ENCODE results near the gene DUSP10.
A peak's percentile ranks its signal among the peaks of the same experiment; 100 is the strongest.

The DUSP10 gene

DNA sequence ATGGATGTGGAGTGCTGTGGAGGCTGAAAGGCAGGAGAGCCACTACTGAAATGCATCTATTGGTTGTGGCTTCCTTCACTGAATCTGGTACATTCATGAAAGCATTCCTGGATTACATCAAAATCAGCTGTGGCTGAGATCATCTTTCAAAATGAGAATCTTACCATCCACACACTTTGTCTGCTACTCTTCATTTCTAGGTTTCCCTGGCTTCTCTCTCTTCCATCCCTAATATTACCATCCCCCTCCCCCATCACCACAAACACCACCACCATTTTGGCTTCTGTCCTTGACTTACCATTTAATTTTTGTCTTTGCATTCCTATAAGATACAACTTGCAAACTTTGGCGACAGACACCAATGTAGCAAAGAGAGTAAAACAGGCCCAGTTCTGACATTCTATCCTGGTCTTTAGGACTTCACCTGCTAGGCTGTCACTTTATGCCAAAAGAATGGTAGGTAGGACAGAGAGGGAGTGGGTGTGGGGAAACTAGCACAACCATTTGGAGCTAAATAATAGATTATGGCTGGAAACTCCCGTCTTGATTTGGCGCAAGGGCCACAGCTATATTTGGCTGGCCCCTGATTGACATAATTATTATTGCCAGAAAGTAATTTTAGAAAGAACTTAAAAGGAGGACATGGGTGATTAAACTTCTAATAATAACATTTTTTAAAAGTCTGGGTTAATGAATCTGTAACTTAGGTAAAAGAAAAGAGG is 15.1 kb upstream of the DUSP10 start:
- peaks cover 4% of the 10 kb centered on the region for H3K27me3 ChIP-seq (ENCODE audit: insufficient read depth, low read length)
- no peaks in the 10 kb centered on the region for H3K9me3 ChIP-seq (ENCODE audit: low read length)
- H3K36me3 ChIP-seq (ENCODE audit: insufficient read depth, low read length): no peaks in the 10 kb centered on the region
- H2AFZ ChIP-seq (ENCODE audit: low read depth, low read length): no peak overlapping the region
- H3K4me3 ChIP-seq (ENCODE audit: low read length): no peak overlapping the region
- no peaks in the 10 kb centered on the region for H3K4me1 ChIP-seq (ENCODE audit: insufficient read depth, low read length)

DNA sequence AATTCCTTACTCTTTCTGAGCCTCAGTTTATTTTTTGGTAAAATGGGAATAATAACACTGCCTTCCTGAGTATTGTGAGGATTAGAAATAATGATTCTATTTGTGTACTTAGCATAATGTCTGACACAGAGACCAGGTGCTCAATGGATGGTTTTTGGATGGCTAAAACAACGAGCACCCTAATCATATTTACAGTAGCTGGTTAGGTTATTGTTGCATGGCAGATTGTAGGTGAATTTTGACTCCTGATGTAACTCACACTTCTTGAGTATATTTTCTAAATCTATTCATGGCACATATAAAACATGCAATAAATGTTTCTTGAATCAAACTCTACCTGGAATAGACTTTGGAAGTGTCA is 11.9 kb upstream of the DUSP10 start:
- no peak overlapping the region for H2AFZ ChIP-seq (ENCODE audit: low read depth, low read length)
- no peaks in the 10 kb centered on the region for H3K4me1 ChIP-seq (ENCODE audit: insufficient read depth, low read length)
- no peaks in the 10 kb centered on the region for H3K27me3 ChIP-seq (ENCODE audit: insufficient read depth, low read length)
- H3K36me3 ChIP-seq (ENCODE audit: insufficient read depth, low read length): no peaks in the 10 kb centered on the region
- no peak overlapping the region for H3K4me3 ChIP-seq (ENCODE audit: low read length)
- no peaks in the 10 kb centered on the region for H3K9me3 ChIP-seq (ENCODE audit: low read length)

DNA sequence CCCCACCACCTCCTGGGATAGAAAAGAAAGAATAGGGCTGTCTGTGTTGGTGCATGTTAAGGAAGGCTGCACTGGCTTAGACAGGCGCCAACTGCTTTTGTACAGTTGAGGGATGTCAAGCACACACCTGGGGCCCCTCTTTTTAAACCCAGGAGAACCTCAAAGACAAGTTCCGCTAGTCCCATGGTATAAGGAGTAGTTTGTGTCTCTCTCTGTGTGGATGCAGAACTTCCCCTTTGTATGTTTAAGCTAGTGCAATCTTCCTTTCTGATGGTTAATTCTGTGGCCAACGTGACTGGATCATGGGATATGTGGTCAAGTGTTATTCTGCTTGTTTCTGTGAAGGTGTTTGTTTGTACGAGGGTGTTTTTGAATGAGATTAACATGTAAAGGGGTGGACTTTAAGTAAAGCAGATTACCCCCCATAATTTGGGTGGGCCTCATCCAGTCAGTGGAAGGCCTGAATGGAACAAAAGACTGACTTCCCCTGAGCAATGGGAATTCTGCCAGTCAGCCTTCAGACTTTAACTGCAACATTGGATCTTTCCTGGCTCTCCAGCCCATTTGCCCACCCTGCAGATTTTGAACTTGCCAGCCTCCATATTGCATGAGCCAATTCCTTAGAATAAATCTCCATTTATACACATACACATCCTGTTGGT is 9.5 kb upstream of the DUSP10 start:
- H3K27me3 ChIP-seq (ENCODE audit: insufficient read depth, low read length): no peaks in the 10 kb centered on the region
- no peak overlapping the region for H3K4me3 ChIP-seq (ENCODE audit: low read length)
- no peaks in the 10 kb centered on the region for H3K4me1 ChIP-seq (ENCODE audit: insufficient read depth, low read length)
- no peaks in the 10 kb centered on the region for H3K9me3 ChIP-seq (ENCODE audit: low read length)
- H3K36me3 ChIP-seq (ENCODE audit: insufficient read depth, low read length): no peaks in the 10 kb centered on the region
- H2AFZ ChIP-seq (ENCODE audit: low read depth, low read length): no peak overlapping the region

DNA sequence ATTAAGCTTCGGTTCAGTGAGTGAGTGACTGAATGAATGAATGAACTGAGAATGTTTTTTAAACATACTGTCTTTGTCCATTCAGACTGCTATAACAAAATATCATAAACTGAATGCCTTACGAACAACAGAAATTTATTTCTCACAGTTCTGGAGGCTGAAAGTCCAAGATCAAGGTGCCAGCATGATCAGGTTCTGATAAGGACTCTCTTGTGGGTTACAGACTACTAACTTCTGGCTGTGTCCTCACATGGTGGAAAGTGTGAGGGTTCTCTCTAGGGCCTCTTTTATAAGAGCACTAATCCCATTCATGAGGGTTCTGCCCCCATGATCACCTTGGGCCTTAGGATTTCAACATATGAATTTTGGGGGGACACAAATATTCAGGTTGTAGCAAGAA is 7.1 kb upstream of the DUSP10 start:
- no peak overlapping the region for H3K4me3 ChIP-seq (ENCODE audit: low read length)
- H3K9me3 ChIP-seq (ENCODE audit: low read length): no peaks in the 10 kb centered on the region
- no peaks in the 10 kb centered on the region for H3K36me3 ChIP-seq (ENCODE audit: insufficient read depth, low read length)
- H3K4me1 ChIP-seq (ENCODE audit: insufficient read depth, low read length): no peaks in the 10 kb centered on the region
- no peak overlapping the region for H2AFZ ChIP-seq (ENCODE audit: low read depth, low read length)
- no peaks in the 10 kb centered on the region for H3K27me3 ChIP-seq (ENCODE audit: insufficient read depth, low read length)

DNA sequence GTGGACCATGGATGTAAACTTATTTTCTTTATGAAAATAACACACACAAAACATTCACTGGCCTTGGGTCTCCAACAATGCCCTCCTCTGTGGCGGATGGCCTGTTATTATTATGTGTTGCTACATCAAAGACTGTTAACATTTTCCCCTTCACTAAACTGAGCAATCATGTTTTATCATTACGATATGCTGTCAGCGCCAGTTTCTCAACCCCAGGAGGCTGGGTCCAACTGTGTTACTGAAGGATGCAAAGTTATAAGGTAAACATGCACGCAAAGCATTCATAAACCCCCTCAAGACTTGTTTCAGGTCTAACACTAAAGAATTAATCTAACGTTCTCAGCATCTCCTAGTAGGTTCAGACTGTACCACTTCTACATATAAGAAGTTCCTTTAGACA is 6.0 kb upstream of the DUSP10 start:
- Histone ChIP-seq H3K9me3 (ENCODE audit: low read length) (no peaks in the 10 kb centered on the region), H3K4me3 (ENCODE audit: low read length) (no peak overlapping the region), H2AFZ (ENCODE audit: low read depth, low read length) (no peak overlapping the region), H3K27me3 (ENCODE audit: insufficient read depth, low read length) (peaks cover 7% of the 10 kb centered on the region), H3K36me3 (ENCODE audit: insufficient read depth, low read length) (no peaks in the 10 kb centered on the region), H3K4me1 (ENCODE audit: insufficient read depth, low read length) (no peaks in the 10 kb centered on the region)

DNA sequence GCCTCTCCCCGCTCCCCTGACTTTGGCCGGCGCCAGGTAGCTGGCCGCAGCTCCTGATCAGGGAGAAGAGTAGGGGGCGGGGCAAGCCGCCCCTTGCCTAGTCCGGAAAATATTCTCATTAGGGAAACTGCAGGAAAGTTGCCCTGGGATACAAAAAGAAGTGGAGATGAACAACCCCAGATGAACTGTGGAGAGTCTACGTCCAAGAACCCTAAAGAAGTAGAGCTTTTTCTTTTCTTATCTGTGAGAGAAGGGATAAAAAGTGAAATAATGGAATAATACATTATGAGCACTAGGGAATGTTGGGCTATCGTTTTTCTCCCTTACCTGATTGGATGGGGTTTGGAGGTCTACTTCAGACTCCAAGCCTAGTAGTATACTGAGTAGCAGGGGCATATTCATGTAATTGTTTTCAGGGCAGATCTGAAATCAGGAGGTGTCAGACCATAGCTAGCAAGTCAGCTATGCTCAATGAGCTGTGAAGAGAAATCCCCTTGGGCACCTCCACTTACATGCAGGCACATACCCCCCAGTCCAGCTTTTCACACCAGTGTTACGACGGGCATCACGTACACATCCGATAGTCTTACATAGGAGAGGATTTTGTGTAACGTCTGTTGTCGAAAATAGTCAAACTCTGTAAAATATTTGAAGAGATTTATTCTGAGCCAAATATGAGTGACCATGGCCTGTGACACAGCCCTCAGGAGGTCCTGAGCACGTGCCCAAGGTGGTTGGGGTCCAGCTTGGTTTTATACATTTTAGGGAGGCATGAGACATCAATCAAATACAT is 1.7 kb upstream of the DUSP10 start:
- H3K4me1 ChIP-seq (ENCODE audit: insufficient read depth, low read length): peaks cover 3% of the 10 kb centered on the region
- no peaks in the 10 kb centered on the region for H3K9me3 ChIP-seq (ENCODE audit: low read length)
- H2AFZ ChIP-seq (ENCODE audit: low read depth, low read length): peak overlapping the region; percentile 68
- H3K27me3 ChIP-seq (ENCODE audit: insufficient read depth, low read length): peaks cover 26% of the 10 kb centered on the region
- H3K4me3 ChIP-seq (ENCODE audit: low read length): peak overlapping the region; percentile 73
- no peaks in the 10 kb centered on the region for H3K36me3 ChIP-seq (ENCODE audit: insufficient read depth, low read length)

DNA sequence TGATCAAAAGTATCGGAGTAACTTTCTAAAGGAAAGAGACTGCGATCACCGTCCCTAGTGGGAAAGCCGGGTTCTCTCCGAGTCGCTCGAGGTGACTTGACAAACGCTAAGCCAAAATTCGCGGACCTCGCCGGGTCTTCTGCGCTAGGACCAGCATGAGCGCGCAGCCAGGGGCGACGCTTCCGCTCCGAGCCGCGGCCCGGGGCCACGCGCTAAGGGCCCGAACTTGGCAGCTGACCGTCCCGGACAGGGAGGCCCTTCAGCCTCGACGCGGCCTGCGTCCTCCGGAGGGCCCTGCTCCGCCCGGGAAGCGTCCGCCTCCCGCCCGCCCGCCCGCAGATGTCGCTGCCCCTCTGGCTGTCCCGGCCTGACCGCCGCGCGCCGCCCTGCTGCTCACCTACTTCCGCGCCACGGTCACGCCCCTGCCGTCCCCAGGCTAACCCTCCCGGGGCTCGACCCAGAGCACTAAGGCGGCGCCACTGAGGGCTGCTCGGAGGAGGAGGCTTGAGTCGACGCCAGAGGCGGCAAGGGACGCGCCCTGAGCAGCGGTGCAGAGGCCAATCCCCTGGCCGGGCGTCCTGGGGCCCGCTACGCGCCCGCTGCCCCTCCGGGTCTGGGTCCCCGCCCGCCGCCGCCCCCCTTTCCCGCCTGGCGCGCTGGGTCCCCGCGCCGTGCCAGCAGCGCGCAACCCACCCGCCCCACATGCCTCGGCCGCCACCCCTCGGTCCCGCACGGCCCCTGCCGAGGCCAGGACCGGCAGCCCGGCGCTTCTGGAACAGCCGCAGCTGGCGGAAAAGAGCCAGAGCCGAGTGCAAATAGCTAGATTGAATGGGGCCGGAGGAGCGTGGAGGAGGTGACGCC is 896 bp upstream of the DUSP10 start:
- peak overlapping the region; percentile 68 for H2AFZ ChIP-seq (ENCODE audit: low read depth, low read length)
- H3K27me3 ChIP-seq (ENCODE audit: insufficient read depth, low read length): peaks cover 26% of the 10 kb centered on the region
- H3K4me1 ChIP-seq (ENCODE audit: insufficient read depth, low read length): peaks cover 3% of the 10 kb centered on the region
- no peaks in the 10 kb centered on the region for H3K9me3 ChIP-seq (ENCODE audit: low read length)
- H3K36me3 ChIP-seq (ENCODE audit: insufficient read depth, low read length): no peaks in the 10 kb centered on the region
- peak overlapping the region; percentile 73 for H3K4me3 ChIP-seq (ENCODE audit: low read length)

DNA sequence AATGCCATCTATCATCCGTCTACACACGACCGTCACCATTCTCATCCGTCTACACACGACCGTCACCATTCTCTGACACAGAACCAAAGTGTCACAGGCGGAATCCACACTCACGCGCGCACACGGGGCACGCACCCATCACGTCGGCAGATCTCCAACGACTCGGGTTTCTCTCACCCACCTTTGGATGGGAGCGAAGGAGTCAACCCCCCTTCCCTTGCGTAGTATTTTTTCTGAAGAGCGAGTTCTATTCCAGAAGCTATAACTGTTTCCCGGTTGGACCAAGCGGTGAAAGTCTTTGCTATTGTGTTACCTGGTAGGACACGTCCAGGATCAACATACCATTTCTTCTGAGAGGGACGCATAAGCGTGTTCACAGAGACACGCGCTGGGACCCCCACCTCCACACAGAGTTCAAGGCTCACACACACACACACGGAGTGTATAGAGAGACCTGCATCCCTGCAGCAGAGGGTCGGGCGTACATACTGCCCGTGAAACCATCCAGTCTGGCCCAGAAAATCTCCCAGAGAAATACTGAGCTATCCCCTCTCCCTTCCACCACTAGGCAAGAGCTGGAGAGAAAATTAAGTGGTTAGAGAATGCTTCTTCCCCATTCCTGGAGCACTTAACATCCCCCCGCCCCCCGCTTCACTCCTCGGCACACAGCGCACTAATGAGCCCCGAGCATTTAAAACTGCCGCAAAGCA is 741 bp downstream of the DUSP10 start:
- H3K4me3 ChIP-seq (ENCODE audit: low read length): peak overlapping the region; percentile 73
- H3K4me1 ChIP-seq (ENCODE audit: insufficient read depth, low read length): peaks cover 3% of the 10 kb centered on the region
- peaks cover 26% of the 10 kb centered on the region for H3K27me3 ChIP-seq (ENCODE audit: insufficient read depth, low read length)
- H3K9me3 ChIP-seq (ENCODE audit: low read length): no peaks in the 10 kb centered on the region
- H2AFZ ChIP-seq (ENCODE audit: low read depth, low read length): peak overlapping the region; percentile 60
- H3K36me3 ChIP-seq (ENCODE audit: insufficient read depth, low read length): no peaks in the 10 kb centered on the region

DNA sequence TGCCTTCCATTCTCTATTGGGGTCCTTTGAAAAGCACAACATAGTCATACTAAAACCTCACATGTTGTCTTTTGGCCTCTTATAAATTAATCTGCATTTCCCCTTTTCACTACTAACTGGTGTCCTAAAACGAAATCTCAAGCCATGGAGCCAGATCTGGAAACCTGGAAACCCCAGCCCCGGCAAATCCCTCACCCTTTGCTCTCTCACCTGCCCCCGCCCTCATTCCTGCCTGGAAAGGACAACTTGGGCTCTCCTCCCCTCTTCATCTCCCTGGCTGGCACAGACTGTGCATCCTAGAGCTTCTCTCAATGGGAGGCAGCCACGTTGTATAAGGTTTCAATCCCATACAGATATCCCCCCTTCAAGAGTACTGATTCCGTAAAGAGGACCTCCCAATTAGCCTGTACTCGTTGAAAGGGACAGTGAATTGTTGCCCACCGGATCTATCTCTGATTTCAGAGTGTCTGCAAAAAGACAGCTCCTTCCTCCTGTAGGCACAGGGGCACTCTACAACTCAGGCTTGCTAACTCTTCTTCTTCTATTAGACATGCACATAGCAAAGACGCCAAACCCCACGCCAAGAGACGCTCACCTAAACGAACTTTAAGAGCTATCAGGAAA is 1.4 kb downstream of the DUSP10 start:
- Histone ChIP-seq H2AFZ (ENCODE audit: low read depth, low read length) (peak overlapping the region; percentile 60), H3K27me3 (ENCODE audit: insufficient read depth, low read length) (peaks cover 26% of the 10 kb centered on the region), H3K36me3 (ENCODE audit: insufficient read depth, low read length) (no peaks in the 10 kb centered on the region), H3K9me3 (ENCODE audit: low read length) (no peaks in the 10 kb centered on the region), H3K4me1 (ENCODE audit: insufficient read depth, low read length) (peaks cover 3% of the 10 kb centered on the region), H3K4me3 (ENCODE audit: low read length) (peak overlapping the region; percentile 73)

DNA sequence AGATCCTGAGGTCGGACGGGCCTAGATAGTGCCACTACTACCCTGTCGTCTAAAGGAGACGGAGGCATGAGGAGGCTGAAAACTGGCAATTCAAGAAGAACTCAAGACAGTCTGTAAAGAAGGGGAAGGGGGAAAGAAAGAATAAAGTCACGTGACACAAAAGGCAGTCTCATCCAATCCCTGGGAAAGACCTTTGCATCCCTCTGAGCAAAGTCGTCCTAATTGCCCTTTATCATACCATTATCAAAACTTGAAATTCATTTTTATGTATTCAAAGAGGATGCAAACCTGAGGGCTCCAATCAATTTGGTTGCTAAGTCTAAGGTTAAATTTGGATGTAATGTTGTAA is 2.2 kb downstream of the DUSP10 start:
- Histone ChIP-seq H3K4me3 (ENCODE audit: low read length) (no peak overlapping the region), H2AFZ (ENCODE audit: low read depth, low read length) (no peak overlapping the region), H3K9me3 (ENCODE audit: low read length) (no peaks in the 10 kb centered on the region), H3K4me1 (ENCODE audit: insufficient read depth, low read length) (peaks cover 3% of the 10 kb centered on the region), H3K36me3 (ENCODE audit: insufficient read depth, low read length) (no peaks in the 10 kb centered on the region), H3K27me3 (ENCODE audit: insufficient read depth, low read length) (peaks cover 26% of the 10 kb centered on the region)

DNA sequence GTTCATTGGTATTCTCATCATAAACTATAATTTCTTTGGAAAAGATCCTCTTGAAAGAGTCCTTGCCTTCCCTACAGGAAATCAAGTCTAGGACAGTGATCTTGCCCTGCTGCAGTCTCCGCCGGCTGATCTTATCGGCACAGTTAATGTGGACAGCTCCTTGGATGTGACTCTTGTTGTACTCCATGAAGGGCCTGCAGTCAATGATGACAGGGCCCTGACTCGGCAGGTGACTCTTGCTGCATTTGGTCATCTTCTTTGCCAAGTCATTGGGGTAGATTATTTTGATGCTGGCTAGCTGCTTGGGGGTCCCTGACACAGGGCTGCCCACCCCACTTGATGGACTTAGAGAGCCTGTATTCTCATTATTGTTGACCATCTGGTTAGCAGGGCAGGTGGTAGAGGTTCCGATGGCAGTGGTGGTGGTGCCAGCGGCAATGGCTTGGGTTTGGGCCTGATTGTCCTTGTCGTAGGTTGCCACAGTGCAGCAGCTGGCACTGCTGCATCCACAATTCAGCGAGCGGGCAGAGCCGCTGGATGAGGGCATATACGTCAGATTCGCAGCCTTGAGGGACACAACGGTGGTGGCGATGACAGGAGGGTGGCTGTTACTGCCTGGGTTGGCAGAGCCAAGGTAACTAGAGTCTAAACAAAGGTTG is 2.7 kb downstream of the DUSP10 start:
- Histone ChIP-seq H2AFZ (ENCODE audit: low read depth, low read length) (no peak overlapping the region), H3K36me3 (ENCODE audit: insufficient read depth, low read length) (no peaks in the 10 kb centered on the region), H3K4me3 (ENCODE audit: low read length) (no peak overlapping the region), H3K4me1 (ENCODE audit: insufficient read depth, low read length) (peaks cover 3% of the 10 kb centered on the region), H3K9me3 (ENCODE audit: low read length) (no peaks in the 10 kb centered on the region), H3K27me3 (ENCODE audit: insufficient read depth, low read length) (peaks cover 26% of the 10 kb centered on the region)

DNA sequence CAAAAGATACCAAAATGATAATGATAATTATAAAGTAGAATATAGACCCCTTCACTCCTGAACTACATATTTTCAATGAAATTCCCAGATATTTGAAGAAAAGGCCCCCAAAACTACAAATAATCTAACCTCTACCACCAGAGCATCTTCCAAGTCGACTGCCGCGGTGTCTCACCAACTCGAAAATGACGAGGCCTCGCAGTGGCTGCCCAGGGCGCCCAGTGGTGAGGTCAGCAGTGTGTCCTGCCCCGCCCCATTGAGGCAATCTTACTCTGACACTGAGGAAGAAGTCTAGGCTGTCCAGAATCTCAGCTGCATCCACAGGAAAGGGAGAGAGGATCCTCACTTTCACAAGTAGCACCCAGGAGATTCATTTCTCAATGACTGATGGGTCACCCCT is 5.2 kb downstream of the DUSP10 start:
- Histone ChIP-seq H2AFZ (ENCODE audit: low read depth, low read length) (no peak overlapping the region), H3K4me3 (ENCODE audit: low read length) (no peak overlapping the region), H3K9me3 (ENCODE audit: low read length) (no peaks in the 10 kb centered on the region), H3K27me3 (ENCODE audit: insufficient read depth, low read length) (peaks cover 19% of the 10 kb centered on the region), H3K4me1 (ENCODE audit: insufficient read depth, low read length) (no peaks in the 10 kb centered on the region), H3K36me3 (ENCODE audit: insufficient read depth, low read length) (no peaks in the 10 kb centered on the region)

All from neuron (in vitro differentiated cells).